Loucy (cell line): ENCODE data around the gene TLNRD1.
"Not testable (repeated sequence)": the region's sequence is repeated elsewhere in the genome, so short reads cannot be mapped to it uniquely, and the experiment has no call there.

Source experiments
- H2AFZ ChIP-seq: fragments of 200-600 bp; sonication (generic); 2 replicates; pipeline ENCODE4 v1.6.0; 2016; ENCODE audit warnings: antibody characterized with exemption, mild to moderate bottlenecking, low read length, moderate library complexity
- H3F3A ChIP-seq: fragments of 200-600 bp; 2 replicates; pipeline ENCODE4 v1.6.0; 2016; ENCODE audit warnings: antibody characterized with exemption, low read depth, mild to moderate bottlenecking
- H3K27me3 ChIP-seq: fragments of 200-600 bp; sonication (generic); 2 replicates; pipeline ENCODE4 v1.6.1; 2014; ENCODE audit warnings: low read length, mild to moderate bottlenecking; ENCODE audit not compliant: insufficient read depth, poor library complexity, severe bottlenecking
- H3K36me3 ChIP-seq: fragments of 200-600 bp; sonication (generic); 2 replicates; pipeline ENCODE4 v1.6.1; 2016; ENCODE audit warnings: low read length; ENCODE audit not compliant: insufficient read depth
- H3K4me1 ChIP-seq: fragments of 200-600 bp; sonication (generic); 2 replicates; pipeline ENCODE4 v1.5.1; 2014; ENCODE audit warnings: low read length, mild to moderate bottlenecking; ENCODE audit not compliant: insufficient read depth, poor library complexity, severe bottlenecking
- H3K4me2 ChIP-seq: fragments of 200-600 bp; sonication (generic); 2 replicates; pipeline ENCODE4 v1.6.0; 2014; ENCODE audit warnings: antibody characterized with exemption, low read length, low read depth, mild to moderate bottlenecking; ENCODE audit not compliant: poor library complexity, severe bottlenecking
- H3K4me3 ChIP-seq: fragments of 200-600 bp; sonication (generic); 2 replicates; pipeline ENCODE4 v1.5.1; 2014; ENCODE audit warnings: low read length, mild to moderate bottlenecking, mixed read lengths; ENCODE audit not compliant: poor library complexity, severe bottlenecking
- H3K79me2 ChIP-seq: fragments of 200-600 bp; sonication (generic); 2 replicates; pipeline ENCODE4 v1.6.1; 2014; ENCODE audit warnings: low read length; ENCODE audit not compliant: insufficient read depth
- H3K9ac ChIP-seq: fragments of 200-600 bp; sonication (generic); 2 replicates; pipeline ENCODE4 v1.6.0; 2014; ENCODE audit warnings: mild to moderate bottlenecking, low read depth, low read length, moderate library complexity; ENCODE audit not compliant: poor library complexity, severe bottlenecking
- H3K9me2 ChIP-seq: fragments of 200-600 bp; sonication (generic); replicated peaks from 2 replicates; pipeline ENCODE4 v1.6.1; 2016; ENCODE audit warnings: low read depth, low read length, mixed read lengths
- H3K9me3 ChIP-seq: fragments of 200-600 bp; sonication (generic); 2 replicates; pipeline ENCODE4 v1.6.1; 2014; ENCODE audit warnings: mild to moderate bottlenecking, antibody characterized with exemption, low read length, low read depth; ENCODE audit not compliant: insufficient read depth
- H4K20me1 ChIP-seq: fragments of 200-600 bp; sonication (generic); 2 replicates; pipeline ENCODE4 v1.6.0; 2014; ENCODE audit warnings: antibody characterized with exemption, low read length, mild to moderate bottlenecking; ENCODE audit not compliant: insufficient read depth, poor library complexity, severe bottlenecking
- CTCF ChIP-seq: fragments of 200-600 bp; sonication (generic); conservative IDR thresholded peaks from 2 replicates; pipeline ENCODE4 v1.5.1; 2014; ENCODE audit warnings: mild to moderate bottlenecking, antibody characterized with exemption, low read length
- EZH2phosphoT487 ChIP-seq: fragments of 200-600 bp; IDR thresholded peaks from 2 replicates; pipeline ENCODE4 v1.6.1; 2018; ENCODE audit warnings: antibody characterized with exemption, mild to moderate bottlenecking, moderate library complexity, borderline replicate concordance

The TLNRD1 gene

GRCh38 chr15:80957976-80958375 lies 42.7 kb upstream of the TLNRD1 start:
- H3K27me3 ChIP-seq: no peaks in the 10 kb centered on the region

GRCh38 chr15:80958818-80959495 lies 41.8 kb upstream of the TLNRD1 start:
- H3K36me3 ChIP-seq: peaks cover 5% of the 10 kb centered on the region; the same call in 1 of the 2 replicates
- H3K27me3 ChIP-seq: no peaks in the 10 kb centered on the region
- no peak overlapping the region for H3K4me3 ChIP-seq
- no peaks in the 10 kb centered on the region for H3K9me2 ChIP-seq
- TF ChIP-seq CTCF (no peak), EZH2phosphoT487 (no peak)
- no peaks in the 10 kb centered on the region for H3K4me1 ChIP-seq
- no peak overlapping the region for H3K4me2 ChIP-seq
- no peaks in the 10 kb centered on the region for H3K9me3 ChIP-seq
- no peaks in the 10 kb centered on the region for H4K20me1 ChIP-seq
- no peaks in the 10 kb centered on the region for H3K79me2 ChIP-seq
- H2AFZ ChIP-seq: no peak overlapping the region
- H3F3A ChIP-seq: no peaks in the 10 kb centered on the region
- no peak overlapping the region for H3K9ac ChIP-seq

More at GRCh38 chr15:80957976-80958375, 42.7 kb upstream of the TLNRD1 start:
- Histone ChIP-seq H3F3A (no peaks in the 10 kb centered on the region), H2AFZ (no peak overlapping the region), H4K20me1 (no peaks in the 10 kb centered on the region), H3K9me3 (no peaks in the 10 kb centered on the region), H3K4me3 (no peak overlapping the region), H3K4me2 (no peak overlapping the region), H3K4me1 (no peaks in the 10 kb centered on the region), H3K36me3 (peaks cover 5% of the 10 kb centered on the region; the same call in 1 of the 2 replicates), H3K9me2 (no peaks in the 10 kb centered on the region), H3K79me2 (no peaks in the 10 kb centered on the region), H3K9ac (no peak overlapping the region)
- no peak for TF ChIP-seq CTCF
- no peak for TF ChIP-seq EZH2phosphoT487

- not testable (repeated sequence) for H4K20me1 ChIP-seq, H2AFZ ChIP-seq, H3K4me2 ChIP-seq, H3K36me3 ChIP-seq, H3K9me2 ChIP-seq, H3K79me2 ChIP-seq, H3K27me3 ChIP-seq, H3K4me1 ChIP-seq, H3K4me3 ChIP-seq, H3F3A ChIP-seq, H3K9me3 ChIP-seq, H3K9ac ChIP-seq
These were observed 35.3 kb upstream of the TLNRD1 start for GRCh38 chr15:80965454-80965853.
